ENCODE results near the gene BEND7.

- TF ChIP-seq CTCF (IDR thresholded peaks at IDR 0.05) (no peak), POLR2AphosphoS5 (IDR thresholded peaks at IDR 0.05) (no peak), POLR2A (IDR thresholded peaks at IDR 0.05) (no peak)
Observed at GRCh38 chr10:13527864-13528122, 1.0 kb downstream of the BEND7 start.
